Nephron progenitor cell (in vitro differentiated cells): ENCODE measurements around the gene TRIAP1.
A peak's percentile ranks its signal among the peaks of the same experiment; 100 is the strongest.

Source experiments
- DNase-seq: peaks from one replicate; pipeline ENCODE4 v3.0.0; 2021
- H3K27ac Mint-ChIP-seq: 2 replicates; pipeline ENCODE4 v1.8.0; 2021; ENCODE audit warnings: mild to moderate bottlenecking, moderate library complexity, mixed read lengths
- H3K27me3 Mint-ChIP-seq: 2 replicates; pipeline ENCODE4 v1.8.0; 2021; ENCODE audit warnings: mild to moderate bottlenecking, low read depth, mixed read lengths; ENCODE audit not compliant: poor library complexity
- H3K36me3 Mint-ChIP-seq: 2 replicates; pipeline ENCODE4 v1.8.0; 2021; ENCODE audit warnings: low read depth, mixed read lengths
- H3K4me1 Mint-ChIP-seq: 2 replicates; pipeline ENCODE4 v1.8.0; 2021; ENCODE audit warnings: mixed read lengths
- H3K4me3 Mint-ChIP-seq: 2 replicates; pipeline ENCODE4 v1.8.0; 2021; ENCODE audit warnings: mild to moderate bottlenecking, moderate library complexity, mixed read lengths
- H3K9me3 Mint-ChIP-seq: 2 replicates; pipeline ENCODE4 v1.8.0; 2021; ENCODE audit warnings: mild to moderate bottlenecking, moderate library complexity, mixed read lengths
- TF ChIP-seq, protein P1 (sequence below): fragments of 200-600 bp; sonication (generic); IDR thresholded peaks from 2 replicates; pipeline ENCODE4 v1.5.0; 2021; ENCODE audit warnings: antibody characterized with exemption

TRIAP1 gene

GRCh38 chr12:120439646-120440247, 6.4 kb downstream of the TRIAP1 start:
- H3K4me1 Mint-ChIP-seq = peaks cover 45% of the 10 kb centered on the region
- peaks cover 32% of the 10 kb centered on the region for H3K36me3 Mint-ChIP-seq
- TF ChIP-seq, protein P1, sequence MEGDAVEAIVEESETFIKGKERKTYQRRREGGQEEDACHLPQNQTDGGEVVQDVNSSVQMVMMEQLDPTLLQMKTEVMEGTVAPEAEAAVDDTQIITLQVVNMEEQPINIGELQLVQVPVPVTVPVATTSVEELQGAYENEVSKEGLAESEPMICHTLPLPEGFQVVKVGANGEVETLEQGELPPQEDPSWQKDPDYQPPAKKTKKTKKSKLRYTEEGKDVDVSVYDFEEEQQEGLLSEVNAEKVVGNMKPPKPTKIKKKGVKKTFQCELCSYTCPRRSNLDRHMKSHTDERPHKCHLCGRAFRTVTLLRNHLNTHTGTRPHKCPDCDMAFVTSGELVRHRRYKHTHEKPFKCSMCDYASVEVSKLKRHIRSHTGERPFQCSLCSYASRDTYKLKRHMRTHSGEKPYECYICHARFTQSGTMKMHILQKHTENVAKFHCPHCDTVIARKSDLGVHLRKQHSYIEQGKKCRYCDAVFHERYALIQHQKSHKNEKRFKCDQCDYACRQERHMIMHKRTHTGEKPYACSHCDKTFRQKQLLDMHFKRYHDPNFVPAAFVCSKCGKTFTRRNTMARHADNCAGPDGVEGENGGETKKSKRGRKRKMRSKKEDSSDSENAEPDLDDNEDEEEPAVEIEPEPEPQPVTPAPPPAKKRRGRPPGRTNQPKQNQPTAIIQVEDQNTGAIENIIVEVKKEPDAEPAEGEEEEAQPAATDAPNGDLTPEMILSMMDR = peak; percentile 64
- peak overlapping the region; percentile 68 for H3K4me3 Mint-ChIP-seq
- no peaks in the 10 kb centered on the region for H3K9me3 Mint-ChIP-seq
- DNase-seq = peak; percentile 76
- no peak overlapping the region for H3K27ac Mint-ChIP-seq
- no peaks in the 10 kb centered on the region for H3K27me3 Mint-ChIP-seq

- Mint-ChIP-seq H3K27me3 (peaks cover 2% of the 10 kb centered on the region), H3K4me1 (peaks cover 34% of the 10 kb centered on the region), H3K36me3 (peaks cover 23% of the 10 kb centered on the region), H3K9me3 (no peaks in the 10 kb centered on the region), H3K27ac (peak overlapping the region; percentile 92), H3K4me3 (peak overlapping the region; percentile 96)
- no peak for DNase-seq
- TF ChIP-seq, protein P1 = no peak
These were observed 7.5 kb downstream of the TRIAP1 start for GRCh38 chr12:120438495-120439198.

DNA sequence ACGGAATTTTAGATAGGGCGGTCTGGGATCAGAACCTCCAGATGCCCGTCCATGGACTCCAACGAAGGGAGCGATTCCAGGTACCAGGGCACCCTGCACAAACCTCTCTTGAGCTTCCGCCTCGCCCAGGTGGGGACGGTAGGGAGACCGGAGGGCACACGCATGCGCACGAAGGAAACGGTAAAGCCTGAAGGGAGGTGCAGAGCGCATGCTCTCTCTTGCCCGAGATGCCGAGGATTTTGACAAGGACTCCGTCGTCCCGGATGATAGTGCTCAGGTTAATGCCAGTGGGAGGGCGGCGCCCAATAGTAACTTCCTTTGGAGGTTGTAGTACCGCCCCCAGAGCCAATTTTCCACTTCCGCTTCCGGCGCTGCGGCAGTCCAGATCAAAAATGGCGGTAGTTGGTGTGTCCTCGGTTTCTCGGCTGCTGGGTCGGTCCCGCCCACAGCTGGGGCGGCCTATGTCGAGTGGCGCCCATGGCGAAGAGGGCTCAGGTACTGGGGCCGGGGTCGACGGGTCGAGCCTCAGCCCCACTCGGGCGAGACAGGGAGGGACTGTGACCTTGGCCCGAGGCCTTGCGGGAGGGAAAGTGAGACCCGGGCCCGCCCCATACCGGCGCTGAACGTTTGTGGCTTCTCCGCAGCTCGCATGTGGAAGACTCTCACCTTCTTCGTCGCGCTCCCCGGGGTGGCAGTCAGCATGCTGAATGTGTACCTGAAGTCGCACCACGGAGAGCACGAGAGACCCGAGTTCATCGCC, 8.3 kb downstream of the TRIAP1 start, which contains the start of gene COX6A1:
TSS of gene COX6A1 (plus strand) at position 379 of the 760 bp plus-strand sequence. CDS start at position 393, 14 bp downstream.
- Mint-ChIP-seq H3K27me3 (peaks cover 4% of the 10 kb centered on the region), H3K4me1 (peaks cover 33% of the 10 kb centered on the region), H3K27ac (peak within 1 kb of the TSS; percentile 92), H3K4me3 (peak within 1 kb of the TSS; percentile 96), H3K9me3 (no peaks in the 10 kb centered on the region), H3K36me3 (peaks cover 22% of the 10 kb centered on the region)
- DNase-seq = peak; percentile 93
- TF ChIP-seq, protein P1 = no peak

GRCh38 chr12:120432772-120433525, 13.2 kb downstream of the TRIAP1 start:
- Mint-ChIP-seq H3K4me3 (no peak overlapping the region), H3K27me3 (peaks cover 18% of the 10 kb centered on the region), H3K9me3 (no peaks in the 10 kb centered on the region), H3K4me1 (peaks cover 23% of the 10 kb centered on the region), H3K36me3 (no peaks in the 10 kb centered on the region), H3K27ac (no peak overlapping the region)
- DNase-seq = no peak
- TF ChIP-seq, protein P1 = no peak

- H3K9me3 Mint-ChIP-seq = no peaks in the 10 kb centered on the region
- peaks cover 27% of the 10 kb centered on the region for H3K27me3 Mint-ChIP-seq
- no peaks in the 10 kb centered on the region for H3K36me3 Mint-ChIP-seq
- no peak overlapping the region for H3K27ac Mint-ChIP-seq
- peaks cover 10% of the 10 kb centered on the region for H3K4me1 Mint-ChIP-seq
- TF ChIP-seq, protein P1 = no peak
- H3K4me3 Mint-ChIP-seq = no peak overlapping the region
- DNase-seq = no peak
These were observed 16.8 kb downstream of the TRIAP1 start for GRCh38 chr12:120429368-120429767.
